Sigmoid colon (tissue), 3 donors: ENCODE data around the gene SNX20.

Source experiments
- CTCF ChIP-seq, 4 experiments: fragments of 450-650 bp in 3 of 4; fragments of 200-600 bp in 1 of 4; IDR thresholded peaks; one replicate each; pipeline ENCODE4 v1.5.1; 2016 to 2019; ENCODE audit warnings: antibody characterized with exemption in 4 of 4, mild to moderate bottlenecking in 3 of 4, moderate library complexity in 2 of 4
- POLR2A ChIP-seq, 2 donors: fragments of 450-650 bp; IDR thresholded peaks; one replicate each; pipeline ENCODE4 v1.6.1; 2016; ENCODE audit warnings: antibody characterized with exemption in 2 of 2, mild to moderate bottlenecking in 2 of 2, moderate library complexity in 2 of 2

- TF ChIP-seq CTCF (IDR thresholded peaks at IDR 0.05): no peak
- TF ChIP-seq POLR2A (IDR thresholded peaks at IDR 0.05): no peak
Observed at GRCh38 chr16:50664270-50664669, 16.8 kb downstream of the SNX20 start.
